K562 (cell line): Measurements from ENCODE around the gene SUMF1. TPM values are rescaled to one million over a fixed set of nuclear protein-coding genes. Genes with fewer than 3 reads are reported as not detected.

ENCODE experiments used
- ATAC-seq: fragments of 200-7000 bp; cut with Tn5 transposase; 3 replicates; pipeline ENCODE4 v1.9.1; 2020; ENCODE audit warnings: moderate library complexity
- BruUV-seq: library from RNA; stranded (reverse); fragments of 400-500 nt; replicated peaks from 2 replicates; lab custom pipeline; 2021; lab: Mats Ljungman, UMichigan
- CTCF ChIA-PET: fragments of 300-600 bp; formaldehyde crosslinking; extraction: SDS; loops from one replicate; lab custom pipeline; 2021; ENCODE audit warnings: low intra/inter-chr PET ratio; lab: Yijun Ruan, JAX
- POLR2A ChIA-PET: fragments of 300-600, 350-650 bp; sonication (Branson Sonifier 250); formaldehyde crosslinking; extraction: SDS; loops from one replicate; lab custom pipeline; 2021; ENCODE audit warnings: antibody characterized with exemption, inconsistent platforms; lab: Yijun Ruan, JAX
- DNase-seq, 4 experiments: peaks; one replicate each; pipeline versions ENCODE4 v3.0.0 to v3.0.0-alpha.2; 2011 to 2018; ENCODE audit warnings: low spot score in 3 of 4, mixed read lengths in 3 of 4; ENCODE audit errors: extremely low read depth in 1 of 4
- FAIRE-seq: peaks from 2 replicates; lab custom pipeline; 2011; peaks lifted over from hg19 to GRCh38; lab: Jason Lieb, UNC
- H2AFZ ChIP-seq: 2 replicates; pipeline ENCODE4 v1.6.0; 2011; ENCODE audit warnings: low read depth, low read length, control low read depth, inconsistent platforms
- H3K27ac ChIP-seq: fragments of 200-600 bp; 3 replicates; pipeline ENCODE4 v1.8.0; 2011; ENCODE audit warnings: low read depth, mild to moderate bottlenecking, control low read depth, inconsistent platforms, low read length, moderate library complexity, mixed read lengths; ENCODE audit errors: extremely low read depth
- H3K27me3 ChIP-seq, 2 experiments: fragments of 300-600 bp in 1 of 2; 2 replicates in 1 of 2; 3 replicates in 1 of 2; pipeline versions ENCODE4 v1.6.0 to v1.8.0; 2011; ENCODE audit warnings: inconsistent platforms in 2 of 2, low read length in 2 of 2, mild to moderate bottlenecking in 1 of 2, mixed read lengths in 1 of 2, moderate library complexity in 1 of 2; ENCODE audit not compliant: control insufficient read depth in 2 of 2, insufficient read depth in 2 of 2
- H3K36me3 ChIP-seq: fragments of 300-600 bp; 3 replicates; pipeline ENCODE4 v1.8.0; 2011; ENCODE audit warnings: mild to moderate bottlenecking, low read length, inconsistent platforms; ENCODE audit not compliant: control insufficient read depth, insufficient read depth
- H3K4me1 ChIP-seq, 2 experiments: fragments of 200-600 bp in 1 of 2; replicated peaks in 1 of 2; 2 replicates in 1 of 2; 3 replicates in 1 of 2; pipeline versions ENCODE4 v1.5.1 to v1.8.0; 2011; ENCODE audit warnings: inconsistent platforms in 2 of 2, low read length in 2 of 2, mild to moderate bottlenecking in 1 of 2, mixed read lengths in 1 of 2, moderate library complexity in 1 of 2; ENCODE audit not compliant: control insufficient read depth in 2 of 2, insufficient read depth in 2 of 2
- H3K4me2 ChIP-seq: 2 replicates; pipeline ENCODE4 v1.6.1; 2011; ENCODE audit warnings: low read length, control low read depth, inconsistent platforms, mixed read lengths; ENCODE audit not compliant: insufficient read depth
- H3K4me3 ChIP-seq: fragments of 200-600 bp; sonication (generic), shearing (Covaris generic); 2 replicates; pipeline ENCODE4 v1.5.1; 2016; ENCODE audit warnings: control low read depth, inconsistent platforms
- H3K79me2 ChIP-seq: fragments of 200-600 bp; 3 replicates; pipeline ENCODE4 v1.8.0; 2011; ENCODE audit warnings: low read length, inconsistent platforms; ENCODE audit not compliant: control insufficient read depth, insufficient read depth
- H3K9ac ChIP-seq, 2 experiments: 2 replicates each; pipeline versions ENCODE4 v1.6.0 to v1.6.1; 2011; ENCODE audit warnings: low read depth in 2 of 2, low read length in 2 of 2, control low read depth in 1 of 2, inconsistent platforms in 1 of 2, mild to moderate bottlenecking in 1 of 2, mixed read lengths in 1 of 2; ENCODE audit not compliant: insufficient read depth in 1 of 2
- H3K9me1 ChIP-seq: one replicate; pipeline ENCODE4 v1.6.0; 2011; ENCODE audit warnings: inconsistent platforms, mild to moderate bottlenecking, low read length, moderate library complexity; ENCODE audit not compliant: control insufficient read depth, insufficient read depth
- H3K9me3 ChIP-seq: replicated peaks from 2 replicates; pipeline ENCODE4 v1.5.1; 2011; ENCODE audit warnings: low read depth, low read length, inconsistent platforms; ENCODE audit not compliant: control insufficient read depth, insufficient read depth
- H4K20me1 ChIP-seq: replicated peaks from 2 replicates; pipeline ENCODE4 v1.6.1; 2011; ENCODE audit warnings: low read length, inconsistent platforms, mixed read lengths; ENCODE audit not compliant: control insufficient read depth, insufficient read depth
- PYGO2 ChIP-seq: fragments of 450-650 bp; IDR thresholded peaks from 2 replicates; pipeline ENCODE4 v1.6.1; 2016; ENCODE audit warnings: mild to moderate bottlenecking, missing genetic modification characterization, moderate library complexity, missing compliant biosample characterization
- SMARCE1 ChIP-seq: fragments of 450-650 bp; IDR thresholded peaks from 2 replicates; pipeline ENCODE4 v1.7.1; 2016; ENCODE audit warnings: mild to moderate bottlenecking
- TAF15 ChIP-seq: fragments of 200-400 bp; formaldehyde crosslinking; IDR thresholded peaks from 2 replicates; pipeline ENCODE4 v1.6.1; 2017; ENCODE audit warnings: mild to moderate bottlenecking, low read depth, low read length, moderate library complexity
- ZNF232 ChIP-seq: sonication (generic); formaldehyde crosslinking; IDR thresholded peaks from 2 replicates; pipeline ENCODE4 v1.8.0; 2022; ENCODE audit warnings: mild to moderate bottlenecking, missing genetic modification reagents
- WGBS: fragments of 100-300 bp; shearing (Covaris generic); methylation state at CpG from one replicate; pipeline ENCODE4 v1.1.6; 2016; ENCODE audit warnings: low coverage, mixed read lengths; ENCODE audit not compliant: insufficient coverage; ENCODE audit errors: missing lambda C conversion rate; 5-methylcytosine and 5-hydroxymethylcytosine counted together
- in situ Hi-C: fragments of 300-500 bp; cut with MboI; formaldehyde crosslinking; loops from 4 replicates; pipeline ENCODE4 v1.15.0; 2018; ENCODE audit warnings: inconsistent platforms, mixed read lengths
- intact Hi-C: fragments of 100-400 bp; cut with micrococcal nuclease; formaldehyde crosslinking; loops from 2 replicates; pipeline ENCODE4 v1.14.2; 2022
- polyA plus RNA-seq, 8 experiments: library from polyadenylated mRNA; depleted of rRNA in 4 of 8; stranded (reverse) in 5 of 8; unstranded in 3 of 8; fragments of >200 nt; fragmentation: Nextera tagmentation in 2 of 8; fragmentation: Illumina TruSeq in 1 of 8; extraction: Ambion mirVana in 2 of 8; extraction: Trizol in 1 of 8; gene quantifications; 2 replicates each; pipeline versions ENCODE4 v1.2.1 to v1.2.3, GENCODE V29; 2011 to 2014; ENCODE audit warnings: inconsistent platforms in 1 of 8, missing spikeins in 1 of 8
- total RNA-seq, 7 experiments: library from RNA; depleted of rRNA in 6 of 7; stranded (reverse); fragments of >200 nt in 6 of 7; fragmentation: Illumina TruSeq in 2 of 7; extraction: Trizol in 2 of 7; gene quantifications; 2 replicates each; pipeline versions ENCODE4 v1.2.1 to v1.2.3, GENCODE V29; 2011 to 2021; ENCODE audit warnings: low replicate concordance in 1 of 7
- TF ChIP-seq, protein P1 (sequence below), 2 experiments: fragments of 450-650 bp; IDR thresholded peaks; 2 replicates each; pipeline ENCODE4 v1.6.1; 2016; ENCODE audit warnings: mild to moderate bottlenecking in 2 of 2, borderline replicate concordance in 1 of 2, low read depth in 1 of 2, moderate library complexity in 1 of 2

The SUMF1 gene
- total and polyA plus RNA-seq, 9 of the 15 experiments (the other 6 are each of a cell fraction or from before 2014, with no cell fraction given) = 1.3 to 7.4 (median 4.2) TPM

DNA sequence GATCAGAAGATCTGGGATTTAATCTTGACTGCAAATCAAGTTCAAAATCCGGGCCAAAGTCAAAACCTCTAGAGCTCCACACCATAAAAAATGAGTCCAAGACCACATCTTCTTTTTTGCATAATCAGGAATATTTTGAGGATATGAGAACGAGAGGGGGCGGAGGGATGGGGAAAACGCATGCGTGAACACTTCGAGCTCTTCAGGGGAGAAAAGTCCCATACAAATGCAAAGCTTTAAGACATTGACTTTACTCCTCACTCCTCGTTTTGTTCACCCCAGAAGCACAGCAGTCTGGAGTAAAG lies 68.2 kb downstream of the SUMF1 start:
- FAIRE-seq = no peak

More for the DNA sequence above, 68.2 kb downstream of the SUMF1 start:
- ChIA-PET CTCF (no interaction called here), POLR2A (interaction anchor here (0.7 to 2.1 kb wide), 5 partner anchors 9 to 96 kb away, joined by 3 to 7 read pairs (median 3); no protein-coding TSS in a partner anchor)
- DNase-seq (no peak), ATAC-seq (no peak)
- Histone ChIP-seq H3K9ac (no peak overlapping the region), H3K27ac (no peak overlapping the region), H3K36me3 (no peaks in the 10 kb centered on the region), H4K20me1 (no peaks in the 10 kb centered on the region), H2AFZ (no peak overlapping the region), H3K79me2 (no peaks in the 10 kb centered on the region), H3K4me3 (no peak overlapping the region), H3K9me1 (no peaks in the 10 kb centered on the region), H3K27me3 (no peaks in the 10 kb centered on the region), H3K9me3 (no peaks in the 10 kb centered on the region), H3K4me1 (peaks cover 0 to 5% of the 10 kb centered on the region in 2 experiments; a peak in 2 of 5 replicates), H3K4me2 (no peak overlapping the region)
- in situ Hi-C loops (no loop called here), intact Hi-C loops (no loop called here)
- no peak for TF ChIP-seq TAF15
- no peak for TF ChIP-seq PYGO2 (tag)
- no peak for TF ChIP-seq ZNF232 (CRISPR knock-in tag)
- TF ChIP-seq, protein P1, sequence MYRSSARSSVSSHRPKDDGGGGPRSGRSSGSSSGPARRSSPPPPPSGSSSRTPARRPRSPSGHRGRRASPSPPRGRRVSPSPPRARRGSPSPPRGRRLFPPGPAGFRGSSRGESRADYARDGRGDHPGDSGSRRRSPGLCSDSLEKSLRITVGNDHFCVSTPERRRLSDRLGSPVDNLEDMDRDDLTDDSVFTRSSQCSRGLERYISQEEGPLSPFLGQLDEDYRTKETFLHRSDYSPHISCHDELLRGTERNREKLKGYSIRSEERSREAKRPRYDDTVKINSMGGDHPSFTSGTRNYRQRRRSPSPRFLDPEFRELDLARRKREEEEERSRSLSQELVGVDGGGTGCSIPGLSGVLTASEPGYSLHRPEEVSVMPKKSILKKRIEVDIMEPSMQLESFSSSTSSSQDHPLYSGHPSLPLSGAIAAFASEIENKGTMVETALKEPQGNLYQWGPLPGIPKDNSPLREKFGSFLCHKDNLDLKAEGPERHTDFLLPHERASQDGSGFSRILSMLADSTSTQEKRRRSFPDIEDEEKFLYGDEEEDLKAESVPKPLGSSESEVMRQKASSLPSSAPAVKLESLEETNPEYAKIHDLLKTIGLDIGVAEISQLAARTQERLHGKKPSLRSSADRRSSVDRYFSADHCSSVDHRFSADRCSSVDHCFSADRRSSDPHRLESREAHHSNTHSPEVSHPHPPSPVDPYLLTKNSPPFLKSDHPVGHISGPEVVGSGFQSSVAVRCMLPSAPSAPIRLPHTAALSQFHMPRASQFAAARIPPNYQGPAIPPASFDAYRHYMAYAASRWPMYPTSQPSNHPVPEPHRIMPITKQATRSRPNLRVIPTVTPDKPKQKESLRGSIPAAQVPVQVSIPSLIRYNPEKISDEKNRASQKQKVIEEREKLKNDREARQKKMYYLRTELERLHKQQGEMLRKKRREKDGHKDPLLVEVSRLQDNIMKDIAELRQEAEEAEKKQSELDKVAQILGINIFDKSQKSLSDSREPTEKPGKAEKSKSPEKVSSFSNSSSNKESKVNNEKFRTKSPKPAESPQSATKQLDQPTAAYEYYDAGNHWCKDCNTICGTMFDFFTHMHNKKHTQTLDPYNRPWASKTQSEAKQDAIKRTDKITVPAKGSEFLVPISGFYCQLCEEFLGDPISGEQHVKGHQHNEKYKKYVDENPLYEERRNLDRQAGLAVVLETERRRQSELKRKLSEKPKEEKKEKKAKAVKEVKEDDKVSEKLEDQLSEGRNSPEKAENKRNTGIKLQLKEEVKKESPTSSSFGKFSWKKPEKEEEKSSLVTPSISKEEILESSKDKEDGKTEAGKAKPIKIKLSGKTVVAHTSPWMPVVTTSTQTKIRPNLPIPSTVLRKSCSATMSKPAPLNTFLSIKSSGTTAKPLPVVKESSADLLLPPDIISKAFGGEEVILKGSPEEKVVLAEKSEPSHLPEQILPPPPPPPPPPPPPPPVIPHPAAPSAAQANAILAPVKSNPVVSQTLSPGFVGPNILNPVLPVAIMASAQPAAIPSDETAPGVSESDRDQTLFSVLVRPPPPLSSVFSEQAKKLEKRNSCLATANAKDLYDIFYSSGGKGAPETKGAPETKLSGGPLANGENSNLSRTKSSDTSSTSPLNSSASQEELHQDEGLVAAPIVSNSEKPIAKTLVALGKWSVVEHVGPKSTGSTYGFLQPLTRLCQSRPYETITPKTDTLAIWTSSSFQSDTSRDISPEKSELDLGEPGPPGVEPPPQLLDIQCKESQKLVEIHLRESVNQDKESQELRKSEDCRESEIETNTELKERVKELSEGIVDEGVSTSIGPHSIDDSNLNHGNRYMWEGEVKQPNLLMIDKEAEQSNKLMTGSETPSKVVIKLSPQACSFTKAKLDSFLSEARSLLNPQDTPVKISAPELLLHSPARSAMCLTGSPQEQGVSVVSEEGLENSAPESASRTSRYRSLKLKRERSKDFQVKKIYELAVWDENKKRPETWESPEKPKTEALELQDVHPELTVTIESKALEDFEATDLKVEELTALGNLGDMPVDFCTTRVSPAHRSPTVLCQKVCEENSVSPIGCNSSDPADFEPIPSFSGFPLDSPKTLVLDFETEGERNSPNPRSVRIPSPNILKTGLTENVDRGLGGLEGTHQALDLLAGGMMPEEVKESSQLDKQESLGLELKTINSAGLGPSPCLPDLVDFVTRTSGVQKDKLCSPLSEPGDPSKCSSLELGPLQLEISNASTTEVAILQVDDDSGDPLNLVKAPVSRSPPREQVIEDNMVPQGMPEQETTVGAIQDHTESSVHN (IDR thresholded peaks at IDR 0.05; ENCODE audit: borderline replicate concordance in 1 of 2, low read depth in 1 of 2) = no peak
- TF ChIP-seq SMARCE1 = no peak
- BruUV-seq = no TSS peak
- 41% methylated on average over 5 of the region's 7 CpGs for WGBS
